Endodermal cell (in vitro differentiated cells): ENCODE data around the gene SMIM5. TPM values are rescaled to one million over a fixed set of nuclear protein-coding genes. Genes with fewer than 3 reads are reported as not detected.

Experiments
- DNase-seq: peaks from one replicate; pipeline ENCODE4 v3.0.0-alpha.2; 2017
- H3K27ac ChIP-seq: 2 replicates; pipeline ENCODE4 v1.5.1; 2013; ENCODE audit warnings: mild to moderate bottlenecking, low read depth, low read length, moderate library complexity
- H3K27me3 ChIP-seq: 2 replicates; pipeline ENCODE4 v1.6.1; 2013; ENCODE audit warnings: mild to moderate bottlenecking, low read length, moderate library complexity; ENCODE audit not compliant: insufficient read depth, control insufficient read depth, poor library complexity, severe bottlenecking
- H3K36me3 ChIP-seq: 2 replicates; pipeline ENCODE4 v1.7.0; 2013; ENCODE audit warnings: mild to moderate bottlenecking, low read length, moderate library complexity; ENCODE audit not compliant: control insufficient read depth, insufficient read depth
- H3K4me1 ChIP-seq: one replicate; pipeline ENCODE4 v1.7.0; 2013; ENCODE audit warnings: low read length; ENCODE audit not compliant: control insufficient read depth, insufficient read depth
- H3K4me3 ChIP-seq: 2 replicates; pipeline ENCODE4 v1.5.1; 2013; ENCODE audit warnings: mild to moderate bottlenecking, low read length, moderate library complexity
- H3K9ac ChIP-seq: 2 replicates; pipeline ENCODE4 v1.6.1; 2013; ENCODE audit warnings: mild to moderate bottlenecking, low read length, moderate library complexity; ENCODE audit not compliant: poor library complexity, severe bottlenecking; ENCODE audit errors: extremely low read depth
- H3K9me3 ChIP-seq: 2 replicates; pipeline ENCODE4 v1.6.1; 2013; ENCODE audit warnings: mild to moderate bottlenecking, low read length, moderate library complexity; ENCODE audit not compliant: control insufficient read depth
- H3K27ac Mint-ChIP-seq: 2 replicates; pipeline ENCODE4 v1.8.0; 2020; ENCODE audit warnings: mixed read lengths
- H3K27me3 Mint-ChIP-seq: 2 replicates; pipeline ENCODE4 v1.8.0; 2021; ENCODE audit warnings: mild to moderate bottlenecking, mixed read lengths; ENCODE audit not compliant: insufficient read depth
- H3K36me3 Mint-ChIP-seq: 2 replicates; pipeline ENCODE4 v1.8.0; 2020; ENCODE audit warnings: low read depth, mixed read lengths
- H3K4me1 Mint-ChIP-seq: 2 replicates; pipeline ENCODE4 v1.8.0; 2020; ENCODE audit warnings: mixed read lengths
- H3K4me3 Mint-ChIP-seq: 2 replicates; pipeline ENCODE4 v1.8.0; 2020; ENCODE audit warnings: mild to moderate bottlenecking, moderate library complexity, mixed read lengths
- H3K9me3 Mint-ChIP-seq: 2 replicates; pipeline ENCODE4 v1.8.0; 2020; ENCODE audit warnings: mild to moderate bottlenecking, mixed read lengths
- CTCF ChIP-seq: fragments of 200-600 bp; sonication (generic); conservative IDR thresholded peaks from 2 replicates; pipeline ENCODE4 v1.5.0; 2021; ENCODE audit warnings: antibody characterized with exemption, mild to moderate bottlenecking
- WGBS, 2 experiments: methylation state at CpG; one replicate each; pipeline versions ENCODE4 v1.1.5 to v1.1.7; 2013; ENCODE audit warnings: missing lambda C conversion rate in 2 of 2, mixed read lengths in 1 of 2; ENCODE audit not compliant: insufficient coverage in 1 of 2, insufficient read length in 1 of 2; 5-methylcytosine and 5-hydroxymethylcytosine counted together
- total RNA-seq, 2 donors: library from RNA; stranded (reverse); fragmentation: NEBNext Ultra II Directional in 1 of 2; extraction: Animal tissue kit (Norgen Biotek cat#: 25700) in 1 of 2; gene quantifications; 2 replicates in 1 of 2; 3 replicates in 1 of 2; pipeline ENCODE4 v1.2.1, GENCODE V29; 2021

SMIM5 gene
- total RNA-seq, 2 donors from 2014 or later = 0.40 TPM; not detected in 1

- 95 to 97% methylated on average over 9 to 22 of the region's 23 CpGs for WGBS, 2 experiments
- no peaks in the 10 kb centered on the region for H3K27me3 ChIP-seq
- H3K9ac ChIP-seq = no peak overlapping the region
- Mint-ChIP-seq H3K4me1 (peaks cover 6% of the 10 kb centered on the region), H3K9me3 (no peaks in the 10 kb centered on the region), H3K4me3 (no peak overlapping the region), H3K27me3 (peaks cover 3% of the 10 kb centered on the region), H3K27ac (no peak overlapping the region), H3K36me3 (no peaks in the 10 kb centered on the region)
- H3K9me3 ChIP-seq = no peaks in the 10 kb centered on the region
- no peak overlapping the region for H3K4me3 ChIP-seq
- DNase-seq = no peak
- H3K27ac ChIP-seq = no peak overlapping the region
- no peak for TF ChIP-seq CTCF
- H3K36me3 ChIP-seq = no peaks in the 10 kb centered on the region
- peaks cover 7% of the 10 kb centered on the region for H3K4me1 ChIP-seq
Observed at GRCh38 chr17:75624714-75625345, 8.4 kb upstream of the SMIM5 start.

DNA sequence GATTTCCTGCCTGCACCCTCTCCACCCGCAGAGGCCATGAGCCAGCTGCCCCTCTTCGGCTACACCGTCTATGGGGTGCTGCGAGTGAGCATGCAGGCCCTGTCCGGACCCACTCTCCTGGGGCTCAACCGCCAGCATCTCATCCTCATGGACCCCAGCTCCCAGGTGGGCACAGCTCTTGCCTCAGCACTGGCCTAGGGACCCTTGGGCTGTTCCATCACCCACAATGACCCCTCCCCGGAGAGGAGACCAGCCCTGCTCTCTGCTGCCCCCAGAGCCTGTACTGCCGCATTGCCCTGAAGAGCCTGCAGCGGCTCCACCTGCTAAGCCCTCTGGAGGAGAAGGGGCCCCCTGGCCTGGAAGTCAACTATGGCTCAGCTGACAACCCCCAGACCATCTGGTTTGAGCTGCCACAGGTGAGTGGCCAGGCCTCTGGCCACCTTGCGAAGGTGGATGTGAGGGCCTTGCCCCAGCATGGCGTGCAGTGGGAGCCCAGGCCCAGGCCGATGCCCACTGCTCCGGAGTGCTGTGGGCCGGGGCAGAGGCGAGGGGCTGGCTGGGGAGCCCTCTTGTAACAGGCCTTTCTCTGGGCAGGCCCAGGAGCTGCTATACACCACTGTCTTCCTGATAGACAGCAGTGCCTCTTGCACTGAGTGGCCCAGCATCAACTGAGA lies 7.3 kb upstream of the SMIM5 start:
- H3K4me1 ChIP-seq = peaks cover 7% of the 10 kb centered on the region
- peaks cover 3% of the 10 kb centered on the region for H3K27me3 Mint-ChIP-seq
- no peaks in the 10 kb centered on the region for H3K36me3 ChIP-seq
- H3K27ac Mint-ChIP-seq = no peak overlapping the region
- H3K9me3 ChIP-seq = no peaks in the 10 kb centered on the region
- H3K4me1 Mint-ChIP-seq = peaks cover 6% of the 10 kb centered on the region
- no peaks in the 10 kb centered on the region for H3K27me3 ChIP-seq
- no peak overlapping the region for H3K27ac ChIP-seq
- no peaks in the 10 kb centered on the region for H3K36me3 Mint-ChIP-seq
- no peaks in the 10 kb centered on the region for H3K9me3 Mint-ChIP-seq
- H3K4me3 Mint-ChIP-seq = no peak overlapping the region
- no peak overlapping the region for H3K9ac ChIP-seq
- DNase-seq = peak; percentile 95
- H3K4me3 ChIP-seq = no peak overlapping the region
- WGBS, 2 experiments = 82 to 93% methylated on average over 4 to 15 of the region's 15 CpGs
- peak; percentile 89 for TF ChIP-seq CTCF

DNA sequence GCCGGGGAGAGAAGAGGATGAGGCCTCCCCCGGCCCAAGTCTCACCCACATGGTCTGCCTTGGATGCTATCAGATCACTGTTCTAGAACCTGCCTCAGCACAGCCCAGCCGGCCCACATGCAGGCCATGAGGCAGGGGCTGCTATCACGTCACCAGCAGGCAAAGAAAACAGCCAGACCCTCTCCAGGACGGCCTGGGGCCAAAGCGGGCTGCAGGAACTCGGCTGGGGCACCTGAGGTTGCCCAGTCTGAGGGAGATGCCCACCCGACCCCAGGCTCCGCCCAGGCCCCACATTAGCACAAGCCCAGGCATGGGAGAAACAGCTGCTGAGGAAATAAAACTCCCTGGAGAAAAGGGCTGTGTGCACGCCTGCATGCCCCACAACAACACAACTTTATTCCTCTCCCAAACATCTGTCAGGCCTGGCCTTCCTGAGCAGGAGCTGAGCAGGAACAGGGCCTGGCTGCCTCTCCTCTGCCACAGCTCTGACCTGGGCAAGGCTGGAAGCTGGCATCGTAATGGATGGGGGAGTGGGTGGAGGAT lies 6.7 kb upstream of the SMIM5 start:
- no peak overlapping the region for H3K9ac ChIP-seq
- H3K27ac ChIP-seq = no peak overlapping the region
- WGBS, 2 experiments = 91 to 96% methylated on average over 6 to 11 of the region's 11 CpGs
- Mint-ChIP-seq H3K4me1 (peaks cover 6% of the 10 kb centered on the region), H3K4me3 (no peak overlapping the region), H3K36me3 (no peaks in the 10 kb centered on the region), H3K27ac (no peak overlapping the region), H3K27me3 (peaks cover 3% of the 10 kb centered on the region), H3K9me3 (no peaks in the 10 kb centered on the region)
- H3K4me3 ChIP-seq = no peak overlapping the region
- no peaks in the 10 kb centered on the region for H3K36me3 ChIP-seq
- H3K4me1 ChIP-seq = peaks cover 7% of the 10 kb centered on the region
- TF ChIP-seq CTCF = no peak
- no peaks in the 10 kb centered on the region for H3K9me3 ChIP-seq
- no peak for DNase-seq
- no peaks in the 10 kb centered on the region for H3K27me3 ChIP-seq
